Measurements from ENCODE around the gene APOL3.
A peak's percentile ranks its signal among the peaks of the same experiment; 100 is the strongest.
"Not testable (repeated sequence)": the region's sequence is repeated elsewhere in the genome, so short reads cannot be mapped to it uniquely, and the experiment has no call there.

Gene APOL3

GRCh38 chr22:36156515-36157419 lies 3.8 kb downstream of the APOL3 start:
- no peak for DNase-seq

GRCh38 chr22:36156119-36156514 lies 4.4 kb downstream of the APOL3 start:
- no peak for DNase-seq

- no peak for DNase-seq
Measured at GRCh38 chr22:36155702-36156101, 4.9 kb downstream of the APOL3 start.

GRCh38 chr22:36154423-36154945 lies 6.1 kb downstream of the APOL3 start:
- DNase-seq = no peak

- no peak for DNase-seq
Measured at GRCh38 chr22:36153501-36154422, 6.8 kb downstream of the APOL3 start.

- DNase-seq = not testable (repeated sequence)
Measured at GRCh38 chr22:36152821-36153220, 7.7 kb downstream of the APOL3 start.

GRCh38 chr22:36152088-36152487 lies 8.5 kb downstream of the APOL3 start:
- DNase-seq = no peak

GRCh38 chr22:36151006-36151595 lies 9.5 kb downstream of the APOL3 start:
- DNase-seq = no peak

GRCh38 chr22:36149441-36149840 lies 11.1 kb downstream of the APOL3 start:
- DNase-seq = no peak

GRCh38 chr22:36148411-36148810 lies 12.1 kb downstream of the APOL3 start:
- DNase-seq = no peak

GRCh38 chr22:36147196-36147791 lies 13.3 kb downstream of the APOL3 start:
- no peak for DNase-seq

- DNase-seq = no peak
Measured at GRCh38 chr22:36145881-36146280, 14.7 kb downstream of the APOL3 start.

GRCh38 chr22:36144886-36145541 lies 15.5 kb downstream of the APOL3 start:
- DNase-seq = peak in 1 of 2 experiments; percentile 7

- no peak for DNase-seq
Measured at GRCh38 chr22:36143956-36144355, 16.6 kb downstream of the APOL3 start.

- no peak for DNase-seq
Measured at GRCh38 chr22:36143066-36143815, 17.3 kb downstream of the APOL3 start.

GRCh38 chr22:36141481-36141880 lies 19.1 kb downstream of the APOL3 start:
- DNase-seq = no peak

GRCh38 chr22:36138709-36139108 lies 21.8 kb downstream of the APOL3 start:
- not testable (repeated sequence) for DNase-seq

- DNase-seq = no peak
Measured at GRCh38 chr22:36136988-36137387, 23.6 kb downstream of the APOL3 start.

GRCh38 chr22:36136475-36136874 lies 24.1 kb downstream of the APOL3 start:
- DNase-seq = no peak

GRCh38 chr22:36135306-36135980 lies 25.1 kb downstream of the APOL3 start:
- DNase-seq = no peak

GRCh38 chr22:36134182-36134581 lies 26.4 kb downstream of the APOL3 start:
- DNase-seq = no peak
